ENCODE measurements around the gene DCPS. TPM values are rescaled to one million over a fixed set of nuclear protein-coding genes. Genes with fewer than 3 reads are reported as not detected.

The DCPS gene
- total RNA-seq, 1 donor from 2014 or later = 18.6 TPM

GRCh38 chr11:126387857-126388256, 84.0 kb downstream of the DCPS start:
- H3K27ac Mint-ChIP-seq = no peak overlapping the region
- H3K27me3 ChIP-seq = no peaks in the 10 kb centered on the region
- H2AFZ ChIP-seq (replicated peaks) = no peak overlapping the region
- H3K4me2 ChIP-seq = no peak overlapping the region
- no peaks in the 10 kb centered on the region for H3K36me3 Mint-ChIP-seq
- H3K36me3 ChIP-seq = no peaks in the 10 kb centered on the region
- TF ChIP-seq EZH2 (IDR thresholded peaks at IDR 0.05) = no peak
- no peak for TF ChIP-seq EZH2phosphoT487 (IDR thresholded peaks at IDR 0.05)
- TF ChIP-seq, protein P1, sequence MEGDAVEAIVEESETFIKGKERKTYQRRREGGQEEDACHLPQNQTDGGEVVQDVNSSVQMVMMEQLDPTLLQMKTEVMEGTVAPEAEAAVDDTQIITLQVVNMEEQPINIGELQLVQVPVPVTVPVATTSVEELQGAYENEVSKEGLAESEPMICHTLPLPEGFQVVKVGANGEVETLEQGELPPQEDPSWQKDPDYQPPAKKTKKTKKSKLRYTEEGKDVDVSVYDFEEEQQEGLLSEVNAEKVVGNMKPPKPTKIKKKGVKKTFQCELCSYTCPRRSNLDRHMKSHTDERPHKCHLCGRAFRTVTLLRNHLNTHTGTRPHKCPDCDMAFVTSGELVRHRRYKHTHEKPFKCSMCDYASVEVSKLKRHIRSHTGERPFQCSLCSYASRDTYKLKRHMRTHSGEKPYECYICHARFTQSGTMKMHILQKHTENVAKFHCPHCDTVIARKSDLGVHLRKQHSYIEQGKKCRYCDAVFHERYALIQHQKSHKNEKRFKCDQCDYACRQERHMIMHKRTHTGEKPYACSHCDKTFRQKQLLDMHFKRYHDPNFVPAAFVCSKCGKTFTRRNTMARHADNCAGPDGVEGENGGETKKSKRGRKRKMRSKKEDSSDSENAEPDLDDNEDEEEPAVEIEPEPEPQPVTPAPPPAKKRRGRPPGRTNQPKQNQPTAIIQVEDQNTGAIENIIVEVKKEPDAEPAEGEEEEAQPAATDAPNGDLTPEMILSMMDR (IDR thresholded peaks at IDR 0.05) = no peak
- H3K9me3 Mint-ChIP-seq = no peaks in the 10 kb centered on the region
- no peaks in the 10 kb centered on the region for H3K79me2 ChIP-seq (ENCODE audit: low read depth)
- no peaks in the 10 kb centered on the region for H3K9me3 ChIP-seq (ENCODE audit: low read depth)
- peaks cover 9% of the 10 kb centered on the region for H3K4me1 ChIP-seq
- H3K9ac ChIP-seq = no peak overlapping the region
- no peak overlapping the region for H3K27ac ChIP-seq
- no peak for DNase-seq (ENCODE audit: low spot score)
- H3K4me3 ChIP-seq = no peak overlapping the region
- H3K4me3 Mint-ChIP-seq = no peak overlapping the region
- no peaks in the 10 kb centered on the region for H3F3A ChIP-seq (ENCODE audit: low read depth)
- H3K27me3 Mint-ChIP-seq (ENCODE audit: insufficient read depth, low read depth) = no peaks in the 10 kb centered on the region
- no peaks in the 10 kb centered on the region for H4K20me1 ChIP-seq (ENCODE audit: low read depth)
- peaks cover 17% of the 10 kb centered on the region for H3K4me1 Mint-ChIP-seq

GRCh38 chr11:126390272-126390867, 86.5 kb downstream of the DCPS start:
- H3K27ac Mint-ChIP-seq = peak overlapping the region; percentile 30
- Histone ChIP-seq H3K9me3 (ENCODE audit: low read depth) (no peaks in the 10 kb centered on the region), H3K79me2 (ENCODE audit: low read depth) (peaks cover 5% of the 10 kb centered on the region), H3K9ac (no peak overlapping the region), H3K27ac (no peak overlapping the region), H3K4me1 (peaks cover 17% of the 10 kb centered on the region), H2AFZ (replicated peaks) (no peak overlapping the region), H3F3A (ENCODE audit: low read depth) (no peaks in the 10 kb centered on the region), H3K27me3 (no peaks in the 10 kb centered on the region), H4K20me1 (ENCODE audit: low read depth) (no peaks in the 10 kb centered on the region), H3K36me3 (no peaks in the 10 kb centered on the region), H3K4me2 (no peak overlapping the region), H3K4me3 (no peak overlapping the region)
- DNase-seq (ENCODE audit: low spot score) = no peak
- TF ChIP-seq, protein P1 (IDR thresholded peaks at IDR 0.05) = no peak
- TF ChIP-seq EZH2 (IDR thresholded peaks at IDR 0.05) = no peak
- TF ChIP-seq EZH2phosphoT487 (IDR thresholded peaks at IDR 0.05) = no peak
- no peaks in the 10 kb centered on the region for H3K36me3 Mint-ChIP-seq
- peaks cover 2% of the 10 kb centered on the region for H3K27me3 Mint-ChIP-seq (ENCODE audit: insufficient read depth, low read depth)
- peaks cover 23% of the 10 kb centered on the region for H3K4me1 Mint-ChIP-seq
- H3K9me3 Mint-ChIP-seq = no peaks in the 10 kb centered on the region
- no peak overlapping the region for H3K4me3 Mint-ChIP-seq

DNA sequence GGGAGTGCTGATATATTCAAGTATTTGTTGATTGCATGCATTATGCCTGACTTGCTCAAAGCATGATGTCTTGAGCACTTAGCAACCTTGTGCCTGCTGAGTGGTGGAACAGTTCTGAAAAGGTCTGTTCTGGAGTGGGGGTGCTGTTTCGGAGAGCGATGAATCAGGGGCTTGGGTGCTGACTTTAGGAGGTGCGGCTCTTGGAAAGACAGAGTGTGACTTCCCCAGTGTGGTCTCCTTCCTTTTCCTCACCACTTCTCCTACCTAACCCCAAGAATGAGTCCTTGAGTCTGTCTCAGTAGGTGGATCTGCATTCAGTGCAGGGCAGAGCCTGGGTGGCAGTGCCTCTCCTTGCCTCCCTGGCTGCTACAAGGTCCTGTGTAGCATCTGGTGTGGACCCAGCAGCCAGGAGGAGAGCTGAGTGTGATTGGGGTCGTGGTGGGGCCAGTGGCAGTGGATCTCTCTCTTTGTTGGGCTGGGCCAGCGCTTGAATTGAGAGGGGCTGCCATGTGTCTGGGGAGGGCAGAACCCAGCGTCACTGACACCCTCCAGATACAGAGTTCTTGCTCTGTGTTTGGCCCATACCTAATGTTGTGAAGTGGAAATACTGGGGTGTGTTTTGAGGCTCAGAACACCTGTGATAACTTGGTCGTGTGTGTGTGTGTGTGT, 87.6 kb downstream of the DCPS start:
- no peak overlapping the region for H3K27ac ChIP-seq
- peaks cover 14% of the 10 kb centered on the region for H3K4me1 ChIP-seq
- H3F3A ChIP-seq (ENCODE audit: low read depth) = no peaks in the 10 kb centered on the region
- TF ChIP-seq EZH2 (IDR thresholded peaks at IDR 0.05) (no peak), EZH2phosphoT487 (IDR thresholded peaks at IDR 0.05) (no peak)
- TF ChIP-seq, protein P1 (IDR thresholded peaks at IDR 0.05) = no peak
- peaks cover 5% of the 10 kb centered on the region for H3K79me2 ChIP-seq (ENCODE audit: low read depth)
- no peaks in the 10 kb centered on the region for H3K36me3 ChIP-seq
- no peak overlapping the region for H3K9ac ChIP-seq
- H3K4me3 ChIP-seq = no peak overlapping the region
- H3K27ac Mint-ChIP-seq = no peak overlapping the region
- H3K4me1 Mint-ChIP-seq = peaks cover 20% of the 10 kb centered on the region
- H3K4me3 Mint-ChIP-seq = no peak overlapping the region
- no peaks in the 10 kb centered on the region for H3K36me3 Mint-ChIP-seq
- no peak for DNase-seq (ENCODE audit: low spot score)
- no peaks in the 10 kb centered on the region for H3K9me3 Mint-ChIP-seq
- H3K4me2 ChIP-seq = no peak overlapping the region
- H4K20me1 ChIP-seq (ENCODE audit: low read depth) = no peaks in the 10 kb centered on the region
- H3K9me3 ChIP-seq (ENCODE audit: low read depth) = no peaks in the 10 kb centered on the region
- H2AFZ ChIP-seq (replicated peaks) = no peak overlapping the region
- H3K27me3 Mint-ChIP-seq (ENCODE audit: insufficient read depth, low read depth) = peaks cover 2% of the 10 kb centered on the region
- H3K27me3 ChIP-seq = no peaks in the 10 kb centered on the region
